GM06990 (cell line): ENCODE results near the gene PLPPR2.

Experiments used
- DNase-seq: peaks from one replicate; pipeline ENCODE4 v3.0.0-alpha.2; 2011; ENCODE audit not compliant: insufficient read length; ENCODE audit errors: extremely low read depth
- H3K27me3 ChIP-seq: replicated peaks from 2 replicates; pipeline ENCODE4 v1.6.0; 2011; ENCODE audit warnings: low read length; ENCODE audit not compliant: control insufficient read depth, insufficient read depth
- H3K36me3 ChIP-seq: 2 replicates; pipeline ENCODE4 v1.5.1; 2011; ENCODE audit warnings: low read length; ENCODE audit not compliant: control insufficient read depth, insufficient read depth
- H3K4me3 ChIP-seq: replicated peaks from 2 replicates; pipeline ENCODE4 v1.5.1; 2011; ENCODE audit warnings: low read depth, mild to moderate bottlenecking, control low read depth, low read length
- CTCF ChIP-seq: IDR thresholded peaks from 2 replicates; pipeline ENCODE4 v1.5.1; 2011; ENCODE audit warnings: low read length, control low read depth, mild to moderate bottlenecking, inconsistent platforms; ENCODE audit not compliant: insufficient read depth, poor library complexity, severe bottlenecking

The PLPPR2 gene

GRCh38 chr19:11323601-11324078, 31.6 kb upstream of the PLPPR2 start:
- no peak overlapping the region for H3K4me3 ChIP-seq
- no peak for DNase-seq

GRCh38 chr19:11324079-11324661, 31.1 kb upstream of the PLPPR2 start:
- no peaks in the 10 kb centered on the region for H3K27me3 ChIP-seq
- no peak for TF ChIP-seq CTCF
- H3K4me3 ChIP-seq: no peak overlapping the region
- DNase-seq: peak; percentile 80
- no peaks in the 10 kb centered on the region; the same call in 1 of the 2 replicates for H3K36me3 ChIP-seq

More at GRCh38 chr19:11323601-11324078, 31.6 kb upstream of the PLPPR2 start:
- Histone ChIP-seq H3K27me3 (no peaks in the 10 kb centered on the region), H3K36me3 (no peaks in the 10 kb centered on the region; the same call in 1 of the 2 replicates)
- no peak for TF ChIP-seq CTCF

GRCh38 chr19:11324748-11325389, 30.4 kb upstream of the PLPPR2 start:
- H3K27me3 ChIP-seq: no peaks in the 10 kb centered on the region
- DNase-seq: no peak
- no peak overlapping the region for H3K4me3 ChIP-seq
- no peak for TF ChIP-seq CTCF
- no peaks in the 10 kb centered on the region; the same call in none of the 2 replicates for H3K36me3 ChIP-seq

- H3K4me3 ChIP-seq: no peak overlapping the region
- no peaks in the 10 kb centered on the region; the same call in none of the 2 replicates for H3K36me3 ChIP-seq
- no peak for TF ChIP-seq CTCF
- H3K27me3 ChIP-seq: no peaks in the 10 kb centered on the region
- no peak for DNase-seq
Observed at GRCh38 chr19:11325544-11325943, 29.7 kb upstream of the PLPPR2 start.

GRCh38 chr19:11330127-11330526, 25.1 kb upstream of the PLPPR2 start:
- no peak for DNase-seq
- H3K4me3 ChIP-seq: no peak overlapping the region
- TF ChIP-seq CTCF: no peak

More at GRCh38 chr19:11330127-11330526, 25.1 kb upstream of the PLPPR2 start:
- H3K27me3 ChIP-seq: no peaks in the 10 kb centered on the region
- H3K36me3 ChIP-seq: peaks cover 2% of the 10 kb centered on the region
